Pancreas (tissue), 10 donors: Measurements from ENCODE around the gene TBC1D30. TPM values are rescaled to one million over a fixed set of nuclear protein-coding genes. Genes with fewer than 3 reads are reported as not detected.

Source experiments
- ATAC-seq, 4 donors: fragments of 200-7000 bp; cut with Tn5 transposase; one replicate each; pipeline versions ENCODE4 v1.8.0 to v1.9.1; 2020; ENCODE audit warnings: mild to moderate bottlenecking in 4 of 4, moderate library complexity in 4 of 4
- DNase-seq, 6 donors: peaks; one replicate each; pipeline ENCODE4 v3.0.0-alpha.2; 2020
- FAIRE-seq: peaks from 2 replicates; lab custom pipeline; 2012; peaks lifted over from hg19 to GRCh38; lab: Jason Lieb, UNC
- H3K27ac ChIP-seq, 4 donors: fragments of 200-600 bp; sonication (generic); 1 replicate in 3 of 4; 2 replicates in 1 of 4; pipeline versions ENCODE4 v1.5.0 to v1.8.0; 2020
- H3K27me3 ChIP-seq, 4 donors: fragments of 200-600 bp; one replicate each; pipeline ENCODE4 v1.8.0; 2021
- H3K36me3 ChIP-seq, 3 donors: fragments of 200-600 bp; sonication (generic) in 1 of 3; one replicate each; pipeline versions ENCODE4 v1.5.0 to v1.8.0; 2020 to 2021
- H3K4me1 ChIP-seq, 3 donors: fragments of 200-600 bp; one replicate each; pipeline ENCODE4 v1.8.0; 2021
- H3K4me3 ChIP-seq, 4 donors: fragments of 200-600 bp; sonication (generic) in 2 of 4; one replicate each; pipeline versions ENCODE4 v1.5.0 to v1.8.0; 2020 to 2021
- H3K9me3 ChIP-seq, 4 donors: fragments of 200-600 bp; one replicate each; pipeline ENCODE4 v1.8.0; 2021
- WGBS, 2 donors: extraction: QIAGEN DNeasy Blood & Tissue Kit; methylation state at CpG; one replicate each; pipeline ENCODE4 v1.1.7; 2013; 5-methylcytosine and 5-hydroxymethylcytosine counted together
- intact Hi-C, 3 donors: fragments of 100-400 bp; cut with DNase I; formaldehyde crosslinking; loops; one replicate each; pipeline versions ENCODE4 v1.11.1 to v1.14.2; 2022
- polyA plus RNA-seq, 2 donors: library from polyadenylated mRNA; stranded (reverse); fragments of 200-250 nt; gene quantifications; one replicate each; pipeline ENCODE4 v1.2.3, GENCODE V29; 2013
- total RNA-seq, 6 donors: library from RNA; stranded (reverse); fragmentation: NEBNext Ultra II Directional in 4 of 6; extraction: Animal tissue kit (Norgen Biotek cat#: 25700) in 4 of 6; gene quantifications; one replicate each; pipeline versions ENCODE4 v1.2.1 to v1.2.4, GENCODE V29; 2021 to 2023
- TF ChIP-seq, protein P1 (sequence below), 4 donors: fragments of 200-600 bp; sonication (generic) in 3 of 4; IDR thresholded peaks; one replicate each; pipeline versions ENCODE4 v1.5.0 to v1.8.0; 2021; ENCODE audit warnings: antibody characterized with exemption in 4 of 4
- donor health status: healthy with polysubstance abuse.
- donor health status: DM: no; HTN: no; CAD: no; lungs with moderate emphysema.
- donor health status: DM: no; HTN: no; CAD: no.
- donor health status: control.
- donor health status: control.
- donor health status: Bipolar disorder and iron deficiency.
- donor health status: DM: yes; HTN: yes; CAD: no.
- donor health status: DM: no; HTN: no; CAD: no.
- donor health status: DM: no; HTN: no; CAD: no.
- donor health status: DM: yes; HTN: yes; CAD: no.

The TBC1D30 gene
- total and polyA plus RNA-seq, 8 donors, result 6.6 to 26.2 (median 18.4) TPM

DNA sequence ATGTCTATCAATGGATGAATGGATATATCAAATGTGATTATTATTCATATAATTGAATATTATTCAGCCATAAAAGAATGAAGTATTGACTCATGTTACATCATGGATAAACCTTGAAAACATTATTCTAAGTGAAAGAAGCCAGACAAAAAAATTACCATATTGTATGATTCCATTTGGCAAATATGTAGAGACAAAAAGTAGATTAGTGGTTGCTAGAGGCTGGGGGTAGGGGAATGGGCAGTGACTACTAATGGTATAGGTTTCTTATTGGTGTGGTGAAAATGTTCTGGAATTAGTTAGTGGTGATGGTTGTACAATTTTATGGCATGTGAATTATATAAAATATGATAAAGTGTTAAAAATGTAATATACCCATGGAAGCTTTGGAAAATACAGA lies 33.4 kb upstream of the TBC1D30 start:
- TF ChIP-seq, protein P1, sequence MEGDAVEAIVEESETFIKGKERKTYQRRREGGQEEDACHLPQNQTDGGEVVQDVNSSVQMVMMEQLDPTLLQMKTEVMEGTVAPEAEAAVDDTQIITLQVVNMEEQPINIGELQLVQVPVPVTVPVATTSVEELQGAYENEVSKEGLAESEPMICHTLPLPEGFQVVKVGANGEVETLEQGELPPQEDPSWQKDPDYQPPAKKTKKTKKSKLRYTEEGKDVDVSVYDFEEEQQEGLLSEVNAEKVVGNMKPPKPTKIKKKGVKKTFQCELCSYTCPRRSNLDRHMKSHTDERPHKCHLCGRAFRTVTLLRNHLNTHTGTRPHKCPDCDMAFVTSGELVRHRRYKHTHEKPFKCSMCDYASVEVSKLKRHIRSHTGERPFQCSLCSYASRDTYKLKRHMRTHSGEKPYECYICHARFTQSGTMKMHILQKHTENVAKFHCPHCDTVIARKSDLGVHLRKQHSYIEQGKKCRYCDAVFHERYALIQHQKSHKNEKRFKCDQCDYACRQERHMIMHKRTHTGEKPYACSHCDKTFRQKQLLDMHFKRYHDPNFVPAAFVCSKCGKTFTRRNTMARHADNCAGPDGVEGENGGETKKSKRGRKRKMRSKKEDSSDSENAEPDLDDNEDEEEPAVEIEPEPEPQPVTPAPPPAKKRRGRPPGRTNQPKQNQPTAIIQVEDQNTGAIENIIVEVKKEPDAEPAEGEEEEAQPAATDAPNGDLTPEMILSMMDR (IDR thresholded peaks at IDR 0.05), result no peak
- H3K27me3 ChIP-seq, result no peaks in the 10 kb centered on the region
- FAIRE-seq (no peak), ATAC-seq (no peak), DNase-seq (no peak)
- H3K9me3 ChIP-seq, result no peaks in the 10 kb centered on the region
- H3K36me3 ChIP-seq, result peaks cover 0 to 7% (median 0%) of the 10 kb centered on the region in 3 donors
- peaks cover 15 to 23% (median 16%) of the 10 kb centered on the region in 3 donors for H3K4me1 ChIP-seq
- no peak overlapping the region for H3K27ac ChIP-seq
- intact Hi-C loops, result no loop called here
- H3K4me3 ChIP-seq, result no peak overlapping the region

DNA sequence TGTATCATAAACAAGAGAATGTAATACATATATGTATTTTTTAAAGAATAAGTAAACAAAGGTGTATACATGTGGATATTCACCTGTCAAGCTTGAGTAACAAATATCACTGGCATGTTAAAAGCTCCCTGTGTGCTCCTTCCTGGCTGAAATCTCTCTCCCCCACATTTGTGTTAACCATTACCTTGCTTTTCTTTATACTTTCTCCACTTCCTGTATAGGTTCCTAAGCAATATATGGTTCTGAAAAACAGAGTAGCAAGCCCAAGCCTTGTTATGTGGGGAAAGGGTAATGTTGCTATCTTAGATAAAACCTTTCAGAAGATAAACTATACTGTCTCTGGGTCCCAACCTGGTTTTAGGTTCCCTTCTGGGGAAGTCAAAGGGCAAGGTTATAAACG lies 32.3 kb upstream of the TBC1D30 start:
- peaks cover 0 to under 1% (median 0%) of the 10 kb centered on the region in 3 donors for H3K36me3 ChIP-seq
- 50 to 65% methylated on average over 1 of the region's 1 CpG for WGBS, 2 donors
- peaks cover 23 to 30% (median 26%) of the 10 kb centered on the region in 3 donors for H3K4me1 ChIP-seq
- DNase-seq (no peak), FAIRE-seq (no peak), ATAC-seq (no peak)
- intact Hi-C loops, result no loop called here
- TF ChIP-seq, protein P1 (IDR thresholded peaks at IDR 0.05), result no peak
- H3K4me3 ChIP-seq, result no peak overlapping the region
- no peaks in the 10 kb centered on the region for H3K9me3 ChIP-seq
- H3K27ac ChIP-seq, result no peak overlapping the region
- H3K27me3 ChIP-seq, result no peaks in the 10 kb centered on the region

DNA sequence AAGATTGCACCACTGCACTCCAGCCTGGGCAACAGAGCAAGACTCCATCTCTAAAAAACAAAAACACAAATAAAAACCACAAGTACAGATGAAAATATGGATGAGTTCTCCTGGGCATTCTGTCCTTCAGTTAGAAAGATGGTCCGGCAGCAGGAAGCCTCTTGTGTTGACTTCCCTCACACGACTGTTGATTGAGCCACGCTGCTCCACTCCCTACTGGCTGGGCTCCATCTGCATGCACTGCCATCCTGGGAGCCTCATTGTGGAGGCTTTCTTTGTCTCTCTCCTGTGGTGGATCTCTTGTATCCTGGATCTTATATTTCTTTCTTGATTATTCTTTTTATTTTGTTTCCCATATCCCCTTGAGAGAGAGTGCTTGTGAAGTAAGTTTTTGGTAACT lies 30.8 kb upstream of the TBC1D30 start:
- no peak for FAIRE-seq
- no peaks in the 10 kb centered on the region for H3K9me3 ChIP-seq
- no peak overlapping the region for H3K4me3 ChIP-seq
- no peak overlapping the region for H3K27ac ChIP-seq
- ATAC-seq, result no peak
- no peak for DNase-seq
- TF ChIP-seq, protein P1 (IDR thresholded peaks at IDR 0.05), result no peak
- H3K27me3 ChIP-seq, result no peaks in the 10 kb centered on the region
- H3K36me3 ChIP-seq, result no peaks in the 10 kb centered on the region
- H3K4me1 ChIP-seq, result peaks cover 23 to 30% (median 27%) of the 10 kb centered on the region in 3 donors
- intact Hi-C loops, result no loop called here
- WGBS, 2 donors, result 45 to 47% methylated on average over 3 of the region's 3 CpGs

DNA sequence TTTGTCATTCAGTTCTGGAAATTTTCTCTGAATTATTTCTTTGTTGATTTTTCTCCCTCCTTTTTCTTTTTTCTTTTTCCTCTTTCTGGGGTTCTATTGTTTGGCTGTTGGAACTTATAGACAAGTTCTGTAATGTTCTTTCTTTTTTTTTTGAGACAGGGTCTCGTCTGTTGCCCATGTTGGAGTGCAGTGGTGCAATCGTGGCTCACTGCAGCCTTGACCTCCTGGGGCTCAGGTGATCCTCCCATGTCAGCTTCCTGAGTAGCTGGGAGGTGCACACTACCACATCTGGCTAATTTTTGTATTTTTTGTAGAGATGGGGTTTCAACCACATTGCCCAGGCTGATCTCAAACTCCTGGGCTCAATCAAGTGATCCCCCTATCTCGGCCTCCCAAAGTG lies 30.1 kb upstream of the TBC1D30 start:
- no peak for ATAC-seq
- WGBS, 2 donors, result 64 to 69% methylated on average over 3 of the region's 3 CpGs

More for the DNA sequence above, 30.1 kb upstream of the TBC1D30 start:
- intact Hi-C loops, result no loop called here
- no peak for FAIRE-seq
- Histone ChIP-seq H3K27ac (no peak overlapping the region), H3K4me1 (peaks cover 23 to 30% (median 27%) of the 10 kb centered on the region in 3 donors), H3K4me3 (no peak overlapping the region), H3K9me3 (no peaks in the 10 kb centered on the region), H3K36me3 (no peaks in the 10 kb centered on the region), H3K27me3 (no peaks in the 10 kb centered on the region)
- DNase-seq, result no peak
- TF ChIP-seq, protein P1 (IDR thresholded peaks at IDR 0.05), result no peak
